GM23338 (cell line): Measurements from ENCODE around the gene LRRC17. TPM values are rescaled to one million over a fixed set of nuclear protein-coding genes. Genes with fewer than 3 reads are reported as not detected.

Experiments
- ATAC-seq: fragments of 200-7000 bp; cut with Tn5 transposase; 3 replicates; pipeline ENCODE4 v1.9.1; 2020
- DNase-seq: peaks from one replicate; pipeline ENCODE4 v3.0.0-alpha.2; 2015; ENCODE audit warnings: low spot score
- H2AFZ ChIP-seq: fragments of 200-600 bp; sonication (generic); 2 replicates; pipeline ENCODE4 v1.8.0; 2016; ENCODE audit warnings: antibody characterized with exemption, mild to moderate bottlenecking, moderate library complexity
- H3F3A ChIP-seq: fragments of 200-600 bp; sonication (generic); replicated peaks from 2 replicates; pipeline ENCODE4 v1.8.0; 2017; ENCODE audit warnings: antibody characterized with exemption, mixed run types, low read depth
- H3K27ac ChIP-seq: fragments of 200-600 bp; sonication (generic); 2 replicates; pipeline ENCODE4 v1.6.1; 2016; ENCODE audit warnings: low read depth
- H3K27me3 ChIP-seq: fragments of 200-600 bp; sonication (generic); 2 replicates; pipeline ENCODE4 v1.8.0; 2016; ENCODE audit warnings: mild to moderate bottlenecking, mixed run types, moderate library complexity; ENCODE audit not compliant: insufficient read depth
- H3K36me3 ChIP-seq: fragments of 200-600 bp; sonication (generic); 2 replicates; pipeline ENCODE4 v1.8.0; 2016; ENCODE audit warnings: mild to moderate bottlenecking; ENCODE audit not compliant: insufficient read depth
- H3K4me1 ChIP-seq: fragments of 200-600 bp; sonication (generic); 2 replicates; pipeline ENCODE4 v1.8.0; 2016; ENCODE audit warnings: mild to moderate bottlenecking, moderate library complexity; ENCODE audit not compliant: insufficient read depth
- H3K4me2 ChIP-seq: fragments of 200-600 bp; sonication (generic); 2 replicates; pipeline ENCODE4 v1.7.1; 2017; ENCODE audit warnings: mixed run types
- H3K4me3 ChIP-seq: fragments of 200-600 bp; sonication (generic); 2 replicates; pipeline ENCODE4 v1.6.1; 2016; ENCODE audit warnings: mixed run types
- H3K79me2 ChIP-seq: fragments of 200-600 bp; sonication (generic); replicated peaks from 2 replicates; pipeline ENCODE4 v1.8.0; 2017; ENCODE audit warnings: mild to moderate bottlenecking; ENCODE audit not compliant: insufficient read depth
- H3K9me2 ChIP-seq: fragments of 200-600 bp; sonication (generic); 2 replicates; pipeline ENCODE4 v1.8.0; 2017; ENCODE audit not compliant: insufficient read depth
- H4K20me1 ChIP-seq: fragments of 200-600 bp; sonication (generic); replicated peaks from 2 replicates; pipeline ENCODE4 v1.8.0; 2017; ENCODE audit warnings: mild to moderate bottlenecking; ENCODE audit not compliant: insufficient read depth
- H3K27ac Mint-ChIP-seq: 2 replicates; pipeline ENCODE4 v1.8.0; 2020; ENCODE audit warnings: inconsistent platforms, mild to moderate bottlenecking, moderate library complexity, mixed read lengths
- H3K27me3 Mint-ChIP-seq: 3 replicates; pipeline ENCODE4 v1.8.0; 2022; ENCODE audit warnings: low read depth, mild to moderate bottlenecking, moderate library complexity, mixed read lengths, inconsistent platforms; ENCODE audit not compliant: insufficient read depth, poor library complexity
- H3K36me3 Mint-ChIP-seq: 3 replicates; pipeline ENCODE4 v1.8.0; 2021; ENCODE audit warnings: low read depth, mild to moderate bottlenecking, inconsistent platforms, moderate library complexity, mixed read lengths
- H3K4me1 Mint-ChIP-seq: 3 replicates; pipeline ENCODE4 v1.8.0; 2020; ENCODE audit warnings: mild to moderate bottlenecking, inconsistent platforms, mixed read lengths
- H3K4me3 Mint-ChIP-seq: 3 replicates; pipeline ENCODE4 v1.8.0; 2021; ENCODE audit warnings: moderate library complexity, mild to moderate bottlenecking, inconsistent platforms, mixed read lengths
- H3K9me3 Mint-ChIP-seq: 3 replicates; pipeline ENCODE4 v1.8.0; 2020; ENCODE audit warnings: moderate library complexity, mild to moderate bottlenecking, inconsistent platforms, mixed read lengths
- CREB1 ChIP-seq: fragments of 250-450 bp; sonication (Bioruptor Pico); IDR thresholded peaks from 2 replicates; pipeline ENCODE4 v1.5.0; 2020; ENCODE audit warnings: low read depth, mild to moderate bottlenecking, moderate library complexity
- EZH2phosphoT487 ChIP-seq: fragments of 200-600 bp; sonication (generic); IDR thresholded peaks from one replicate; pipeline ENCODE4 v1.8.1; 2018; ENCODE audit warnings: antibody characterized with exemption; ENCODE audit not compliant: unreplicated experiment
- JUNB ChIP-seq: IDR thresholded peaks from one replicate; pipeline ENCODE4 v1.6.1; 2016; ENCODE audit warnings: antibody characterized with exemption; ENCODE audit not compliant: unreplicated experiment
- POLR2AphosphoS5 ChIP-seq: IDR thresholded peaks from 2 replicates; pipeline ENCODE4 v1.6.1; 2016; ENCODE audit warnings: antibody characterized with exemption, low read depth
- STAT1 ChIP-seq: IDR thresholded peaks from one replicate; pipeline ENCODE4 v1.6.1; 2016; ENCODE audit warnings: antibody characterized with exemption; ENCODE audit not compliant: unreplicated experiment
- ZNF331 ChIP-seq: fragments of 250-450 bp; sonication (Bioruptor Pico); IDR thresholded peaks from 2 replicates; pipeline ENCODE4 v1.5.0; 2020; ENCODE audit warnings: low read depth, mild to moderate bottlenecking, moderate library complexity
- polyA plus RNA-seq: library from polyadenylated mRNA; unstranded; fragments of >200 nt; fragmentation: Nextera tagmentation; extraction: Ambion mirVana; gene quantifications from 2 replicates; pipeline ENCODE4 v1.2.1, GENCODE V29; 2016
- total RNA-seq: library from RNA; depleted of rRNA; stranded (reverse); fragments of >200 nt; shearing (Covaris generic); gene quantifications from 2 replicates; pipeline ENCODE4 v1.2.3, GENCODE V29; 2014
- TF ChIP-seq, protein P1 (sequence below): fragments of 250-450 bp; sonication (Bioruptor Pico); IDR thresholded peaks from 2 replicates; pipeline ENCODE4 v1.5.0; 2020; ENCODE audit warnings: mild to moderate bottlenecking, moderate library complexity
- TF ChIP-seq, protein P2 (sequence below): IDR thresholded peaks from 2 replicates; pipeline ENCODE4 v1.6.1; 2016; ENCODE audit warnings: antibody characterized with exemption
- TF ChIP-seq, protein P3 (sequence below), 2 experiments: fragments of 200-600 bp in 1 of 2; sonication (generic) in 1 of 2; conservative IDR thresholded peaks; 2 replicates each; pipeline versions ENCODE4 v1.5.1 to v1.6.1; 2016 to 2017; ENCODE audit warnings: antibody characterized with exemption in 2 of 2, low read depth in 2 of 2, mild to moderate bottlenecking in 2 of 2, moderate library complexity in 1 of 2
- TF ChIP-seq, protein P4 (sequence below): IDR thresholded peaks from one replicate; pipeline ENCODE4 v1.6.1; 2018; ENCODE audit warnings: antibody characterized with exemption; ENCODE audit not compliant: unreplicated experiment

LRRC17 gene
- total and polyA plus RNA-seq, 2 experiments from 2014 or later, result 2.8 to 3.1 TPM

DNA sequence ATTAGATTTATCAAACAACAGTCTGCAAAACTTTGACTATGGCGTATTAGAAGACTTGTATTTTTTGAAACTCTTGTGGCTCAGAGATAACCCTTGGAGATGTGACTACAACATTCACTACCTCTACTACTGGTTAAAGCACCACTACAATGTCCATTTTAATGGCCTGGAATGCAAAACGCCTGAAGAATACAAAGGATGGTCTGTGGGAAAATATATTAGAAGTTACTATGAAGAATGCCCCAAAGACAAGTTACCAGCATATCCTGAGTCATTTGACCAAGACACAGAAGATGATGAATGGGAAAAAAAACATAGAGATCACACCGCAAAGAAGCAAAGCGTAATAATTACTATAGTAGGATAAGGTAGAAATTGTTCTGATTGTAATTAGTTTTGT, 31.4 kb downstream of the LRRC17 start:
- Histone ChIP-seq H3K27me3 (no peaks in the 10 kb centered on the region), H3K79me2 (no peaks in the 10 kb centered on the region), H3K4me1 (peaks cover 41% of the 10 kb centered on the region), H3K4me2 (peak overlapping the region; percentile 33), H3K27ac (no peak overlapping the region), H2AFZ (no peak overlapping the region), H3F3A (no peaks in the 10 kb centered on the region), H3K36me3 (no peaks in the 10 kb centered on the region), H4K20me1 (no peaks in the 10 kb centered on the region), H3K9me2 (no peaks in the 10 kb centered on the region), H3K4me3 (0 out of 2 replicates have a peak overlapping the region, but pooled peaks have one; percentile 25)
- Mint-ChIP-seq H3K4me1 (peaks cover 38% of the 10 kb centered on the region), H3K9me3 (no peaks in the 10 kb centered on the region), H3K4me3 (no peak overlapping the region), H3K27me3 (peaks cover 1% of the 10 kb centered on the region), H3K36me3 (no peaks in the 10 kb centered on the region), H3K27ac (no peak overlapping the region)
- no peak for DNase-seq
- ATAC-seq, result peak; percentile 39
- no peak for TF ChIP-seq STAT1
- TF ChIP-seq, protein P1, sequence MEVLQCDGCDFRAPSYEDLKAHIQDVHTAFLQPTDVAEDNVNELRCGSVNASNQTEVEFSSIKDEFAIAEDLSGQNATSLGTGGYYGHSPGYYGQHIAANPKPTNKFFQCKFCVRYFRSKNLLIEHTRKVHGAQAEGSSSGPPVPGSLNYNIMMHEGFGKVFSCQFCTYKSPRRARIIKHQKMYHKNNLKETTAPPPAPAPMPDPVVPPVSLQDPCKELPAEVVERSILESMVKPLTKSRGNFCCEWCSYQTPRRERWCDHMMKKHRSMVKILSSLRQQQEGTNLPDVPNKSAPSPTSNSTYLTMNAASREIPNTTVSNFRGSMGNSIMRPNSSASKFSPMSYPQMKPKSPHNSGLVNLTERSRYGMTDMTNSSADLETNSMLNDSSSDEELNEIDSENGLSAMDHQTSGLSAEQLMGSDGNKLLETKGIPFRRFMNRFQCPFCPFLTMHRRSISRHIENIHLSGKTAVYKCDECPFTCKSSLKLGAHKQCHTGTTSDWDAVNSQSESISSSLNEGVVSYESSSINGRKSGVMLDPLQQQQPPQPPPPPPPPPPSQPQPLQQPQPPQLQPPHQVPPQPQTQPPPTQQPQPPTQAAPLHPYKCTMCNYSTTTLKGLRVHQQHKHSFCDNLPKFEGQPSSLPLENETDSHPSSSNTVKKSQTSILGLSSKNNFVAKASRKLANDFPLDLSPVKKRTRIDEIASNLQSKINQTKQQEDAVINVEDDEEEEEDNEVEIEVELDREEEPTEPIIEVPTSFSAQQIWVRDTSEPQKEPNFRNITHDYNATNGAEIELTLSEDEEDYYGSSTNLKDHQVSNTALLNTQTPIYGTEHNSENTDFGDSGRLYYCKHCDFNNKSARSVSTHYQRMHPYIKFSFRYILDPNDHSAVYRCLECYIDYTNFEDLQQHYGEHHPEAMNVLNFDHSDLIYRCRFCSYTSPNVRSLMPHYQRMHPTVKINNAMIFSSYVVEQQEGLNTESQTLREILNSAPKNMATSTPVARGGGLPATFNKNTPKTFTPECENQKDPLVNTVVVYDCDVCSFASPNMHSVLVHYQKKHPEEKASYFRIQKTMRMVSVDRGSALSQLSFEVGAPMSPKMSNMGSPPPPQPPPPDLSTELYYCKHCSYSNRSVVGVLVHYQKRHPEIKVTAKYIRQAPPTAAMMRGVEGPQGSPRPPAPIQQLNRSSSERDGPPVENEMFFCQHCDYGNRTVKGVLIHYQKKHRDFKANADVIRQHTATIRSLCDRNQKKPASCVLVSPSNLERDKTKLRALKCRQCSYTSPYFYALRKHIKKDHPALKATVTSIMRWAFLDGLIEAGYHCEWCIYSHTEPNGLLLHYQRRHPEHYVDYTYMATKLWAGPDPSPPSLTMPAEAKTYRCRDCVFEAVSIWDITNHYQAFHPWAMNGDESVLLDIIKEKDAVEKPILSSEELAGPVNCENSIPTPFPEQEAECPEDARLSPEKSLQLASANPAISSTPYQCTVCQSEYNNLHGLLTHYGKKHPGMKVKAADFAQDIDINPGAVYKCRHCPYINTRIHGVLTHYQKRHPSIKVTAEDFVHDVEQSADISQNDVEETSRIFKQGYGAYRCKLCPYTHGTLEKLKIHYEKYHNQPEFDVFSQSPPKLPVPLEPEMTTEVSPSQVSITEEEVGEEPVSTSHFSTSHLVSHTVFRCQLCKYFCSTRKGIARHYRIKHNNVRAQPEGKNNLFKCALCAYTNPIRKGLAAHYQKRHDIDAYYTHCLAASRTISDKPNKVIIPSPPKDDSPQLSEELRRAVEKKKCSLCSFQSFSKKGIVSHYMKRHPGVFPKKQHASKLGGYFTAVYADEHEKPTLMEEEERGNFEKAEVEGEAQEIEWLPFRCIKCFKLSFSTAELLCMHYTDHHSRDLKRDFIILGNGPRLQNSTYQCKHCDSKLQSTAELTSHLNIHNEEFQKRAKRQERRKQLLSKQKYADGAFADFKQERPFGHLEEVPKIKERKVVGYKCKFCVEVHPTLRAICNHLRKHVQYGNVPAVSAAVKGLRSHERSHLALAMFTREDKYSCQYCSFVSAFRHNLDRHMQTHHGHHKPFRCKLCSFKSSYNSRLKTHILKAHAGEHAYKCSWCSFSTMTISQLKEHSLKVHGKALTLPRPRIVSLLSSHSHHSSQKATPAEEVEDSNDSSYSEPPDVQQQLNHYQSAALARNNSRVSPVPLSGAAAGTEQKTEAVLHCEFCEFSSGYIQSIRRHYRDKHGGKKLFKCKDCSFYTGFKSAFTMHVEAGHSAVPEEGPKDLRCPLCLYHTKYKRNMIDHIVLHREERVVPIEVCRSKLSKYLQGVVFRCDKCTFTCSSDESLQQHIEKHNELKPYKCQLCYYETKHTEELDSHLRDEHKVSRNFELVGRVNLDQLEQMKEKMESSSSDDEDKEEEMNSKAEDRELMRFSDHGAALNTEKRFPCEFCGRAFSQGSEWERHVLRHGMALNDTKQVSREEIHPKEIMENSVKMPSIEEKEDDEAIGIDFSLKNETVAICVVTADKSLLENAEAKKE (CRISPR knock-in tag), result 0 out of 2 replicates have a peak, but pooled peaks have one; percentile 40

DNA sequence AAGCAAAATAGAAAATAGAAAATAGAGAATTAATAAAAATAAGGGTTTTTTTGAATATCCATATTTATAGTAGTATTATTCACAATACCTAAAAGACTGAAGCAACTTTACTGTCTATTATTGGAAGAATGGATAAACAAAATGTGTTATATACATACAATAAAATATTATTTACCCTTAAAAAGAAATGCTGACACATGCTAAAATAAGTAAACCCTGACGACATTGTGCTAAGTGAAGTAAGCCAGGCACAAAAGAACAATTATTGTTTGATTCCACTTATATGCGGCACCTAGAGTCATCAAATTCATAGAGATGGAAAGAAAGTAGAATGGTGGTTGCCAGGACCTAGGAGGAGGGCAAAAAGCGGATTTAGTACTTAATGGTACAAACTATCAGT, 39.0 kb downstream of the LRRC17 start:
- H3K36me3 ChIP-seq, result no peaks in the 10 kb centered on the region
- H3K79me2 ChIP-seq, result no peaks in the 10 kb centered on the region
- no peaks in the 10 kb centered on the region for H3F3A ChIP-seq
- DNase-seq (no peak), ATAC-seq (no peak)
- no peak overlapping the region for H3K4me3 Mint-ChIP-seq
- no peaks in the 10 kb centered on the region for H3K27me3 ChIP-seq
- peaks cover 18% of the 10 kb centered on the region; the same call in 1 of the 3 replicates for H3K36me3 Mint-ChIP-seq
- no peaks in the 10 kb centered on the region for H3K27me3 Mint-ChIP-seq
- H3K27ac ChIP-seq, result no peak overlapping the region
- H3K4me2 ChIP-seq, result no peak overlapping the region
- no peaks in the 10 kb centered on the region for H3K4me1 ChIP-seq
- no peak overlapping the region for H3K4me3 ChIP-seq
- no peak overlapping the region for H2AFZ ChIP-seq
- peaks cover 20% of the 10 kb centered on the region for H3K9me3 Mint-ChIP-seq
- no peaks in the 10 kb centered on the region for H4K20me1 ChIP-seq
- no peaks in the 10 kb centered on the region for H3K4me1 Mint-ChIP-seq
- H3K27ac Mint-ChIP-seq, result no peak overlapping the region
- no peaks in the 10 kb centered on the region for H3K9me2 ChIP-seq
- TF ChIP-seq EZH2phosphoT487 (no peak), CREB1 (CRISPR knock-in tag) (no peak), ZNF331 (CRISPR knock-in tag) (no peak), JUNB (no peak), POLR2AphosphoS5 (no peak)
- TF ChIP-seq, protein P2, sequence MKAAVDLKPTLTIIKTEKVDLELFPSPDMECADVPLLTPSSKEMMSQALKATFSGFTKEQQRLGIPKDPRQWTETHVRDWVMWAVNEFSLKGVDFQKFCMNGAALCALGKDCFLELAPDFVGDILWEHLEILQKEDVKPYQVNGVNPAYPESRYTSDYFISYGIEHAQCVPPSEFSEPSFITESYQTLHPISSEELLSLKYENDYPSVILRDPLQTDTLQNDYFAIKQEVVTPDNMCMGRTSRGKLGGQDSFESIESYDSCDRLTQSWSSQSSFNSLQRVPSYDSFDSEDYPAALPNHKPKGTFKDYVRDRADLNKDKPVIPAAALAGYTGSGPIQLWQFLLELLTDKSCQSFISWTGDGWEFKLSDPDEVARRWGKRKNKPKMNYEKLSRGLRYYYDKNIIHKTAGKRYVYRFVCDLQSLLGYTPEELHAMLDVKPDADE, result no peak
- TF ChIP-seq, protein P3, sequence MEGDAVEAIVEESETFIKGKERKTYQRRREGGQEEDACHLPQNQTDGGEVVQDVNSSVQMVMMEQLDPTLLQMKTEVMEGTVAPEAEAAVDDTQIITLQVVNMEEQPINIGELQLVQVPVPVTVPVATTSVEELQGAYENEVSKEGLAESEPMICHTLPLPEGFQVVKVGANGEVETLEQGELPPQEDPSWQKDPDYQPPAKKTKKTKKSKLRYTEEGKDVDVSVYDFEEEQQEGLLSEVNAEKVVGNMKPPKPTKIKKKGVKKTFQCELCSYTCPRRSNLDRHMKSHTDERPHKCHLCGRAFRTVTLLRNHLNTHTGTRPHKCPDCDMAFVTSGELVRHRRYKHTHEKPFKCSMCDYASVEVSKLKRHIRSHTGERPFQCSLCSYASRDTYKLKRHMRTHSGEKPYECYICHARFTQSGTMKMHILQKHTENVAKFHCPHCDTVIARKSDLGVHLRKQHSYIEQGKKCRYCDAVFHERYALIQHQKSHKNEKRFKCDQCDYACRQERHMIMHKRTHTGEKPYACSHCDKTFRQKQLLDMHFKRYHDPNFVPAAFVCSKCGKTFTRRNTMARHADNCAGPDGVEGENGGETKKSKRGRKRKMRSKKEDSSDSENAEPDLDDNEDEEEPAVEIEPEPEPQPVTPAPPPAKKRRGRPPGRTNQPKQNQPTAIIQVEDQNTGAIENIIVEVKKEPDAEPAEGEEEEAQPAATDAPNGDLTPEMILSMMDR (conservative IDR thresholded peaks at IDR 0.05; ENCODE audit: low read depth in 2 of 2), result no peak
- TF ChIP-seq, protein P4, sequence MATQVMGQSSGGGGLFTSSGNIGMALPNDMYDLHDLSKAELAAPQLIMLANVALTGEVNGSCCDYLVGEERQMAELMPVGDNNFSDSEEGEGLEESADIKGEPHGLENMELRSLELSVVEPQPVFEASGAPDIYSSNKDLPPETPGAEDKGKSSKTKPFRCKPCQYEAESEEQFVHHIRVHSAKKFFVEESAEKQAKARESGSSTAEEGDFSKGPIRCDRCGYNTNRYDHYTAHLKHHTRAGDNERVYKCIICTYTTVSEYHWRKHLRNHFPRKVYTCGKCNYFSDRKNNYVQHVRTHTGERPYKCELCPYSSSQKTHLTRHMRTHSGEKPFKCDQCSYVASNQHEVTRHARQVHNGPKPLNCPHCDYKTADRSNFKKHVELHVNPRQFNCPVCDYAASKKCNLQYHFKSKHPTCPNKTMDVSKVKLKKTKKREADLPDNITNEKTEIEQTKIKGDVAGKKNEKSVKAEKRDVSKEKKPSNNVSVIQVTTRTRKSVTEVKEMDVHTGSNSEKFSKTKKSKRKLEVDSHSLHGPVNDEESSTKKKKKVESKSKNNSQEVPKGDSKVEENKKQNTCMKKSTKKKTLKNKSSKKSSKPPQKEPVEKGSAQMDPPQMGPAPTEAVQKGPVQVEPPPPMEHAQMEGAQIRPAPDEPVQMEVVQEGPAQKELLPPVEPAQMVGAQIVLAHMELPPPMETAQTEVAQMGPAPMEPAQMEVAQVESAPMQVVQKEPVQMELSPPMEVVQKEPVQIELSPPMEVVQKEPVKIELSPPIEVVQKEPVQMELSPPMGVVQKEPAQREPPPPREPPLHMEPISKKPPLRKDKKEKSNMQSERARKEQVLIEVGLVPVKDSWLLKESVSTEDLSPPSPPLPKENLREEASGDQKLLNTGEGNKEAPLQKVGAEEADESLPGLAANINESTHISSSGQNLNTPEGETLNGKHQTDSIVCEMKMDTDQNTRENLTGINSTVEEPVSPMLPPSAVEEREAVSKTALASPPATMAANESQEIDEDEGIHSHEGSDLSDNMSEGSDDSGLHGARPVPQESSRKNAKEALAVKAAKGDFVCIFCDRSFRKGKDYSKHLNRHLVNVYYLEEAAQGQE, result no peak
